ENCODE data around the gene SLC22A17. TPM values are rescaled to one million over a fixed set of nuclear protein-coding genes. Genes with fewer than 3 reads are reported as not detected.
A peak's percentile ranks its signal among the peaks of the same experiment; 100 is the strongest.

Gene SLC22A17
- total and polyA plus RNA-seq, 2 of the 13 experiments (the other 11 are each of a cell fraction or from before 2014, with no cell fraction given), result 0.95 to 1.1 TPM

- TF ChIP-seq ZSCAN22 (CRISPR knock-in tag; IDR thresholded peaks at IDR 0.05) (no peak), ATF4 (CRISPR knock-in tag; IDR thresholded peaks at IDR 0.05) (0 out of 4 replicates have a peak, but pooled peaks of 1 of the 2 experiments have one; percentile 17), MTA3 (CRISPR knock-in tag; IDR thresholded peaks at IDR 0.05) (no peak), ARHGAP35 (CRISPR knock-in tag; IDR thresholded peaks at IDR 0.05; ENCODE audit: borderline replicate concordance) (no peak), HINFP (CRISPR knock-in tag; IDR thresholded peaks at IDR 0.05; ENCODE audit: low read depth) (no peak), GPN1 (CRISPR knock-in tag; IDR thresholded peaks at IDR 0.05; ENCODE audit: borderline replicate concordance) (no peak), BCL3 (CRISPR knock-in tag; IDR thresholded peaks at IDR 0.05) (no peak), ZNF513 (CRISPR knock-in tag; conservative IDR thresholded peaks at IDR 0.05) (no peak), ZIK1 (CRISPR knock-in tag; IDR thresholded peaks at IDR 0.05; ENCODE audit: borderline replicate concordance, low read depth) (no peak), FOSL2 (CRISPR knock-in tag; IDR thresholded peaks at IDR 0.05) (no peak), ZNF652 (CRISPR knock-in tag; IDR thresholded peaks at IDR 0.05; ENCODE audit: borderline replicate concordance, low read depth) (no peak), ZNF768 (CRISPR knock-in tag; IDR thresholded peaks at IDR 0.05) (no peak), SMYD3 (CRISPR knock-in tag; IDR thresholded peaks at IDR 0.05) (no peak), ZNF710 (CRISPR knock-in tag; IDR thresholded peaks at IDR 0.05; ENCODE audit: borderline replicate concordance) (0 out of 2 replicates have a peak, but pooled peaks have one; percentile 8), NONO (IDR thresholded peaks at IDR 0.05) (no peak), NONO (CRISPR knock-in tag; conservative IDR thresholded peaks at IDR 0.05) (peak; percentile 0; the same call in 1 of the 2 replicates), SMARCC2 (IDR thresholded peaks at IDR 0.05) (no peak), ZBTB1 (CRISPR knock-in tag; IDR thresholded peaks at IDR 0.05; ENCODE audit: borderline replicate concordance) (no peak), CSRNP2 (CRISPR knock-in tag; conservative IDR thresholded peaks at IDR 0.05; ENCODE audit: low read depth) (no peak)
These were observed 29.8 kb downstream of the SLC22A17 start (continued) for GRCh38 chr14:23322568-23323517.
